ENCODE data around the gene MYOZ1. TPM values are rescaled to one million over a fixed set of nuclear protein-coding genes. Genes with fewer than 3 reads are reported as not detected.

MYOZ1 gene
- total and polyA plus RNA-seq, 8 donors = 0.18 to 1.3 (median 0.70) TPM; not detected in 4

- no peak for DNase-seq
- no peak overlapping the region for H3K4me3 ChIP-seq
- intact Hi-C loops (cut with DNase I; ENCODE audit: low total_unique reads) = loop anchor here (2.0 kb wide), 1 partner anchor 114 kb away; no protein-coding TSS in a partner anchor
- H3K27me3 ChIP-seq = no peaks in the 10 kb centered on the region
- 73 to 83% (median 75%) methylated on average over 3 of the region's 3 CpGs for WGBS, 5 donors
- H3K9me3 ChIP-seq = no peaks in the 10 kb centered on the region
- peaks cover 7 to 41% (median 26%) of the 10 kb centered on the region in 4 donors for H3K4me1 ChIP-seq
- H3K27ac ChIP-seq = no peak overlapping the region
- H3K36me3 ChIP-seq = no peaks in the 10 kb centered on the region
- TF ChIP-seq EP300 (IDR thresholded peaks at IDR 0.05) = no peak
These were observed 4.0 kb upstream of the MYOZ1 start for GRCh38 chr10:73645251-73645650.

- 33 to 70% (median 48%) methylated on average over 1 of the region's 1 CpG for WGBS, 5 donors
- DNase-seq = no peak
- no peaks in the 10 kb centered on the region for H3K36me3 ChIP-seq
- intact Hi-C loops (cut with DNase I; ENCODE audit: low total_unique reads) = loop anchor here (2.0 kb wide), 1 partner anchor 114 kb away; no protein-coding TSS in a partner anchor
- H3K4me3 ChIP-seq = no peak overlapping the region
- TF ChIP-seq POLR2AphosphoS5 (IDR thresholded peaks at IDR 0.05) = no peak
- no peak for TF ChIP-seq EP300 (IDR thresholded peaks at IDR 0.05)
- TF ChIP-seq POLR2A (IDR thresholded peaks at IDR 0.05) = no peak
- TF ChIP-seq CTCF (IDR thresholded peaks at IDR 0.05) = no peak
- H3K4me1 ChIP-seq = peaks cover 7 to 41% (median 26%) of the 10 kb centered on the region in 4 donors
- no peaks in the 10 kb centered on the region for H3K27me3 ChIP-seq
- H3K27ac ChIP-seq = no peak overlapping the region
- no peaks in the 10 kb centered on the region for H3K9me3 ChIP-seq
These were observed 3.5 kb upstream of the MYOZ1 start for GRCh38 chr10:73644767-73645166.

GRCh38 chr10:73644015-73644743 lies 2.9 kb upstream of the MYOZ1 start:
- H3K9me3 ChIP-seq = no peaks in the 10 kb centered on the region
- no peaks in the 10 kb centered on the region for H3K36me3 ChIP-seq
- intact Hi-C loops (cut with DNase I; ENCODE audit: low total_unique reads) = loop anchor here (2.0 kb wide), 1 partner anchor 113 kb away; no protein-coding TSS in a partner anchor
- TF ChIP-seq POLR2AphosphoS5 (IDR thresholded peaks at IDR 0.05) = peak in 1 of 3 donors; percentile 49
- TF ChIP-seq POLR2A (IDR thresholded peaks at IDR 0.05) = no peak
- TF ChIP-seq CTCF (IDR thresholded peaks at IDR 0.05) = peak in 5 of 7 experiments; percentile 72 to 96 (median 86)
- 12 to 23% (median 17%) methylated on average over 5 of the region's 5 CpGs for WGBS, 5 donors
- H3K27me3 ChIP-seq = no peaks in the 10 kb centered on the region
- H3K27ac ChIP-seq = no peak overlapping the region
- peak; percentile 68 to 86 for DNase-seq
- peaks cover 7 to 41% (median 26%) of the 10 kb centered on the region in 4 donors for H3K4me1 ChIP-seq
- no peak overlapping the region for H3K4me3 ChIP-seq

GRCh38 chr10:73643362-73643761 lies 2.1 kb upstream of the MYOZ1 start:
- Histone ChIP-seq H3K27ac (no peak overlapping the region), H3K9me3 (no peaks in the 10 kb centered on the region), H3K27me3 (no peaks in the 10 kb centered on the region), H3K4me3 (no peak overlapping the region), H3K36me3 (no peaks in the 10 kb centered on the region), H3K4me1 (peaks cover 6 to 33% (median 22%) of the 10 kb centered on the region in 4 donors)
- 80 to 92% (median 86%) methylated on average over 2 of the region's 2 CpGs for WGBS, 5 donors
- intact Hi-C loops (cut with DNase I; ENCODE audit: low total_unique reads) = no loop called here
- DNase-seq = no peak
- TF ChIP-seq POLR2A (IDR thresholded peaks at IDR 0.05) = no peak
- TF ChIP-seq EP300 (IDR thresholded peaks at IDR 0.05) = no peak
- TF ChIP-seq POLR2AphosphoS5 (IDR thresholded peaks at IDR 0.05) = no peak
- no peak for TF ChIP-seq CTCF (IDR thresholded peaks at IDR 0.05)

GRCh38 chr10:73639286-73639685 lies 2.0 kb downstream of the MYOZ1 start:
- TF ChIP-seq CTCF (IDR thresholded peaks at IDR 0.05) (no peak), POLR2AphosphoS5 (IDR thresholded peaks at IDR 0.05) (no peak), POLR2A (IDR thresholded peaks at IDR 0.05) (no peak), EP300 (IDR thresholded peaks at IDR 0.05) (no peak)
- no peaks in the 10 kb centered on the region for H3K27me3 ChIP-seq
- H3K4me1 ChIP-seq = peaks cover 0 to 12% (median 3%) of the 10 kb centered on the region in 4 donors
- DNase-seq = no peak
- no peak overlapping the region for H3K27ac ChIP-seq
- no peak overlapping the region for H3K4me3 ChIP-seq
- no peaks in the 10 kb centered on the region for H3K9me3 ChIP-seq
- WGBS, 5 donors = 87 to 91% (median 89%) methylated on average over 3 of the region's 3 CpGs
- intact Hi-C loops (cut with DNase I; ENCODE audit: low total_unique reads) = no loop called here
- H3K36me3 ChIP-seq = no peaks in the 10 kb centered on the region

All from stomach (tissue), 9 donors.